GM23338 (cell line): ENCODE measurements around the gene CCDC9B.

Experiments used
- CREB1 ChIP-seq: fragments of 250-450 bp; sonication (Bioruptor Pico); IDR thresholded peaks from 2 replicates; pipeline ENCODE4 v1.5.0; 2020; ENCODE audit warnings: low read depth, mild to moderate bottlenecking, moderate library complexity
- CTCF ChIP-seq, 2 experiments: fragments of 200-600 bp in 1 of 2; sonication (generic) in 1 of 2; conservative IDR thresholded peaks; 2 replicates each; pipeline versions ENCODE4 v1.5.1 to v1.6.1; 2016 to 2017; ENCODE audit warnings: antibody characterized with exemption in 2 of 2, low read depth in 2 of 2, mild to moderate bottlenecking in 2 of 2, moderate library complexity in 1 of 2
- ETS1 ChIP-seq: IDR thresholded peaks from 2 replicates; pipeline ENCODE4 v1.6.1; 2016; ENCODE audit warnings: antibody characterized with exemption
- EZH2 ChIP-seq: fragments of 200-600 bp; sonication (generic); IDR thresholded peaks from one replicate; pipeline ENCODE4 v1.8.0; 2017; ENCODE audit warnings: antibody characterized with exemption, mild to moderate bottlenecking, low read depth; ENCODE audit not compliant: unreplicated experiment
- EZH2phosphoT487 ChIP-seq: fragments of 200-600 bp; sonication (generic); IDR thresholded peaks from one replicate; pipeline ENCODE4 v1.8.1; 2018; ENCODE audit warnings: antibody characterized with exemption; ENCODE audit not compliant: unreplicated experiment
- JUNB ChIP-seq: IDR thresholded peaks from one replicate; pipeline ENCODE4 v1.6.1; 2016; ENCODE audit warnings: antibody characterized with exemption; ENCODE audit not compliant: unreplicated experiment
- NANOG ChIP-seq: IDR thresholded peaks from 2 replicates; pipeline ENCODE4 v1.6.1; 2016; ENCODE audit warnings: antibody characterized with exemption, borderline replicate concordance
- POLR2AphosphoS5 ChIP-seq: IDR thresholded peaks from 2 replicates; pipeline ENCODE4 v1.6.1; 2016; ENCODE audit warnings: antibody characterized with exemption, low read depth
- REST ChIP-seq: IDR thresholded peaks from one replicate; pipeline ENCODE4 v1.6.1; 2018; ENCODE audit warnings: antibody characterized with exemption; ENCODE audit not compliant: unreplicated experiment
- ZNF114 ChIP-seq: fragments of 250-450 bp; sonication (Bioruptor Pico); IDR thresholded peaks from 2 replicates; pipeline ENCODE4 v1.5.0; 2020; ENCODE audit warnings: mild to moderate bottlenecking, moderate library complexity
- ZNF331 ChIP-seq: fragments of 250-450 bp; sonication (Bioruptor Pico); IDR thresholded peaks from 2 replicates; pipeline ENCODE4 v1.5.0; 2020; ENCODE audit warnings: low read depth, mild to moderate bottlenecking, moderate library complexity
- ZNF462 ChIP-seq: fragments of 250-450 bp; sonication (Bioruptor Pico); IDR thresholded peaks from 2 replicates; pipeline ENCODE4 v1.5.0; 2020; ENCODE audit warnings: mild to moderate bottlenecking, moderate library complexity

GRCh38 chr15:40285554-40286011, 55.2 kb downstream of the CCDC9B start:
- TF ChIP-seq CTCF (conservative IDR thresholded peaks at IDR 0.05; ENCODE audit: low read depth in 2 of 2) (no peak), CREB1 (no peak), EZH2phosphoT487 (no peak), POLR2AphosphoS5 (no peak), REST (no peak), JUNB (no peak), ZNF331 (CRISPR knock-in tag) (no peak), EZH2 (no peak), ZNF462 (CRISPR knock-in tag) (no peak), NANOG (no peak), ETS1 (no peak), ZNF114 (no peak)
